ENCODE results near the gene KCTD20. TPM values are rescaled to one million over a fixed set of nuclear protein-coding genes. Genes with fewer than 3 reads are reported as not detected.
A peak's percentile ranks its signal among the peaks of the same experiment; 100 is the strongest.
"Not testable (repeated sequence)": the region's sequence is repeated elsewhere in the genome, so short reads cannot be mapped to it uniquely, and the experiment has no call there.

The KCTD20 gene
- total RNA-seq, 1 donor from 2014 or later, result 28.5 TPM

DNA sequence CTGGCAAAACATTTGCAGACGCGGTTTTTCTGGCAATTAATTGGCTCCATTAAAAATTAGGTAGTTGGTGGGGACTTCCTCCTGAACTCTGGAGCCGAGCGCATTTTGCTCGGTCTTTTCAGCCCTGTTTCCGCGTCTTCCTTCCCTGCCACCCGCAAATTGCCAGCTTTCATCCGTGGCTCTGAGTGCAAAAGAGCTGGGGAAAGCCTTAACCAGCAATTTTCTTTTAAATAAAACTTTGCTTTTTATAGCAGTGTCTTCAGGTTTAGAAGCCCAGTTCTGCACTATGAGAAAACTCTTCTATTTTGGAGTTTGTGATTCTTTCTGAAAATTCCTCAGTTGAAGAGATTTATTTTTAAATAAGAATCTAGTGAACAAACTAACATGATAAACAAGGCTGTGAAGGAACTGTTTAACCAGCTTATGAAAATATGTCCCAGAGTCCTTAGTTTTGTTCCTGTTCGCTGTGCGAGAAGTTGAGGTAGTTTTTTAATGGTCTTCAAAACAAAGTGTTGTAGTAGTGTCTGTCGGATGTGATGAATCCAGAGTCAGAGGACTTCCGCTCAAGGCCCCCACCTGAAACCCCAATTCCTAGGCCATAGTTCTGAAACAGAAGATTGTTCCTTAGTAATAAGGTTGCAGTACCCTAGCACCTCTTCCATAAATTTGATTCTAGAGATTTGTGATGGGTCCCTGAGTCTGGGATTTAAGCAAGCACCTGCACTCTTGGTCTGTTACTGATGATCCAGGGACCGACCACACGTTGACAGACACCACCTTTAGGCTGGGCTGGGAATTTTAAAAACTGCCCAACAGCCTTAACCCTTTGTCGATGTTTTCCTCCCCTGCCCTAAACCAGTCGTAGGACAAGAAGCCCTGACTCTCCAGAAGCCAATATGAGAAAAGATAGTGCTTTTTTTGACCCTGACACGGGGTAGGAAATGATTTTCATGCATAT is 950 bp downstream of the KCTD20 start:
- DNase-seq (ENCODE audit: low spot score) (no peak), ATAC-seq (peak; percentile 30)

DNA sequence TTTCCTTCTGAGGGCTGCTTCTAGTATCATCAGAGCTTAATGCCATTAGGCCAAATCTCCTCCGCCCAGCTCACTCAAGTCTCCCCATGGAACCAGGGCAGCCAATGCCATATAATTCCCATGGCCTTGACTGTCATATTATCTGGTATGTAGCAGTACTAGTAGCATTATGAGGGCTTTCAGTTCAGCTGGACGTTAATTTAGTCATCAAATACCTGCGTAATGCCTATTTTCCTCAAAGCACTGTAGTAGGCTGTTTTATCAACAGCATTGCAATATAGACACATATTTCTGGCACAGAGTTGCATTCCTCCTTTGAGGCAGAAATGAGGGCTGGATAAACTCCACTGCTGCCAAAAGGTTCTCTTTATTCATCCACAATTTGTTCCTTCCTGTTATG is 1.7 kb downstream of the KCTD20 start:
- ATAC-seq (no peak), DNase-seq (ENCODE audit: low spot score) (no peak)

DNA sequence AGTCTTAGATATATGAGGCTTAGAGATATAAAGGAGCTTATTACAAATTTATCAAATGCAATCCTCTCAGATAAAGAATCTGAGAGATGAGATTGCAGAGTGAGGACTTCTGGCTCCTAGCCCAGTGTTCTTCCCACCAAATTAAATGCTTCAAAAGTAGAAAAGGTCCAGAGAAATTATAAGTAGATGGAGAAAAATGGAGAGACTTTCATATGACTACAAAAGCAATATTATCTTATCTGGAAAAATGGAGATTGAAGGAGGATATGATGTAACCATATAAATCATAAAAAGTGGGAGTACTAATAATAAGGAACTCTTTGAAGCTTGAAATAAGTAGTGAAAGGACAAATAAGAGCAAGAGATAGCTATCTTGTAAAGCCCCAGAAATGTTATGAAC is 2.8 kb downstream of the KCTD20 start:
- no peak for ATAC-seq

DNA sequence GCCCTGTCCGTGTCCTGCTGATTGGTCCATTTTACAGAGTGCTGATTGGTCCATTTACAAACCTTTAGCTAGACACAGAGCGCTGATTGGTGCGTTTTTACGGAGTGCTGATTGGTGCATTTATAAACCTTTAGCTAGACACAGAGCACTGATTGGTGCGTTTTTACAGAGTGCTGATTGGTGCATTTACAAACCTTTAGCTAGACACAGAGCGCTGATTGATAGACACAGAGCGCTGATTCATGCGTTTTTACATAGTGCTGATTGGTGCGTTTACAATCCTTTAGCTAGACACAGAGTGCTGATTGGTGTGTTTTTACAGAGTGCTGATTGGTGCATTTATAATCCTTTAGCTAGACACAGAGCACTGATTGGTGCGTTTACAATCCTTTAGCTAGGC is 6.4 kb downstream of the KCTD20 start:
- ATAC-seq; DNase-seq (ENCODE audit: low spot score): not testable (repeated sequence)

More for the DNA sequence above, 2.8 kb downstream of the KCTD20 start:
- DNase-seq (ENCODE audit: low spot score), result no peak

DNA sequence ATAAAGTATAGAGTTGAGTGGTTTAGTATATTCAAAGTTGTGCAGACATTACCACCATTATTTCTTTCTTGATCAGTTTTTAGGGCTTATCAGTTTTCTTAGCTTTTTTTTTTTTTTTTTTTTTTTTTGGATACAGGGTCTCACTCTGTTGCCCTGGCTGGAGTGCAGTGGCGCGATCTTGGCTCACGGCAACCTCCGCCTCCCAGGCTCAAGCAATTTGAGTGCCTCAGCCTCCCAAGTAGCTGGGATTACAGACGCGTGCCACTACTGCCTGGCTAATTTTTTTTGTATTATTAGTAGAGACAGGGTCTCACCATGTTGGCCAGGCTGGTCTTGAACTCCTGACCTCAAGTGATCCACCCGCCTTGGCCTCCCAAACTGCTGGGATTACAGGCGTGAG is 10.1 kb downstream of the KCTD20 start:
- not testable (repeated sequence) for ATAC-seq; DNase-seq (ENCODE audit: low spot score)

DNA sequence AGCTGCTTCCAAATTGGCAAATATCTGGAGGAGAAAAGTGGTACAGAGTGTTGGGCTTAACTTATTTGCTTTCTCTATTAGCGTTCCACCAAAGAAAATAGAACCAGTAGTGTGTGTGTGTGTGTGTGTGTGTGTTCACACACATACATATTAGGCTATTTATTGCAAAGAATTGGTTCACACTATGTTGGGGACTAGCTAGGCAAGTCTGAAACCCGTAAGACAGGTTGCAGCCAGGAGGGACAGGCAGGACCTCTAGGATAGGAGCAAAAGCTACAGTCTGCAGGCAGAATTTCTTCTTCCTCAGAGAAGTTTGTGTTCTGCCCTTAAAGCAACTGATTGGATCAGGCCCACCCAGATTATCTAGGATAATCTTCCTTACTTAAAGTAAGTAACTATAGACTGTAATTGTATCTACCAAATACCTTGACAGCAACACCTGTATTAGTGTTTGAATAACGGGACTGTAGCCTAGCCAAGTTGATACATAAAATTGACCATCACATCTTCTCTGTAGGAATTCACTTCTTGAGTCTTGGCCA is 12.8 kb downstream of the KCTD20 start:
- DNase-seq (ENCODE audit: low spot score), result no peak
- ATAC-seq, result no peak

DNA sequence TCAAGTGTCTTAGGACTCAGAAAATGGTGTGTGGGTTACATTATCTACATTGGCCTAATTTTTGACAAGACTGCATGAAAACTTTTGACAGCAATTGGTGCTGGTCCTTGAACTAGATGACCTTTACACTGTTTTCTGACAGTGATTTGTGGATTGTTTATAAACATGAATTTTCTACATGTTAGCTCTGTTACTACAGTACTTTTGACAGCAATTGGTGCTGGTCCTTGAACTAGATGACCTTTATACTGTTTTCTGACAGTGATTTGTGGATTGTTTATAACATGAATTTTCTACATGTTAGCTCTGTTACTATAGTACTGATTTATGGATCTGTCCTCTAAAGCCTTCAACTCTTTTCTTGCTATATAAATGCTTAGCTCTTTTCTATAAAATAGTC is 16.7 kb downstream of the KCTD20 start:
- DNase-seq (ENCODE audit: low spot score), result no peak

DNA sequence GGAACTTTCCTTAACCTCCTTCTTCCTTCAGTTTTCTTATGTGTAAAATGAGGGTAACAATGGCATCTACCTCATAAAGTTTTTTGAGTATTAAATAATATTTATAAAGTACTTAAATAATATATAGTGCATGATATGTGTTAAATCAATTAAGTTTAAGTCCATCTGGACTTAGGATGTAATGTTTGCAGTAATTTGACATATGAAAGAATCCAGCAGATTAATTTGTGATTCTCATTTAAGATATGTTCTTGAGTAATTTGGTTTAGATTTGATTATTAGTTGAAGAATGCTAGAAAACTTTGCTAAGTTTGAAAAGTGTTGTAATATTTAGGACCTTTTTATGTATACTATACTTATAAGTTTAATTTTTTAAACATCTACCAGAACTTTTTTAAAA is 18.1 kb downstream of the KCTD20 start:
- DNase-seq (ENCODE audit: low spot score) (no peak), ATAC-seq (no peak)

More for the DNA sequence above, 16.7 kb downstream of the KCTD20 start:
- no peak for ATAC-seq

DNA sequence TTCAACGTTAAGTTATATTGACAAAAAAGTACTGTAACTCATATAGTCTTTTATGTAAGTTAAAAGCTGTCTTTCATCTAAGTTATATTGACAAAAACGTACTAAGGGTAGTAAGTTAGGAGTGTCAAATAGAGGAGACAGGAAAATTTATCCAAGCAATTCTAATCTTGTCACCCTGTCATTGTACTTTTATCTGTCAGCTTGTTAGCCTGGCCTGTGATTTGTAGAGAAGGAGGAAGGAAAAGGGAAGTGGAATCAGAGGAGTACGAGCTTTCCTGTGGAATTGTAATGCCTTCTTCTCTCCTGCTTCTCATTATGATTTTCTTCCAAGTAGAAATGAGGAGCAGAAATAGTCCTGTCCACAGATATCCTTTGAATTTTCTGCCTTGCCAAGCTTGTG is 18.8 kb downstream of the KCTD20 start:
- ATAC-seq (no peak), DNase-seq (ENCODE audit: low spot score) (no peak)

DNA sequence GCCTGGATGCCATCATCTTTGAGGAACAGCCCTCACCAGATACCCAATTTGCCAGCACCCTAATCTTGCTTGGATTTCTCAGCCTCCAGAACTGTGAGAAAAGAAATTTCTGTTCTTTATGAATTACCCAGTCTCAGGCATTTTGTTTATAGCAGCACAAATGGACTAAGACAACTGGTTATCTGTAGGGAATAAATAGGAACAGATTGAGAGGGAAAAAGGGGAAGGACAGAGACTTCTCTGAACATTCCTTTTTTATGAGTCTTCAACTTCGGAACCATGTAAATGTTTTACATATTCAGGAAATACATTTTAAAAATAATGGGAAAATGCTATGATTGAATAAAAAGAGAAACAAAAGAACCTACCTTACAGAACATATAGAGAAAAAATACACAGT is 20.9 kb downstream of the KCTD20 start:
- DNase-seq (ENCODE audit: low spot score), result no peak
- no peak for ATAC-seq

DNA sequence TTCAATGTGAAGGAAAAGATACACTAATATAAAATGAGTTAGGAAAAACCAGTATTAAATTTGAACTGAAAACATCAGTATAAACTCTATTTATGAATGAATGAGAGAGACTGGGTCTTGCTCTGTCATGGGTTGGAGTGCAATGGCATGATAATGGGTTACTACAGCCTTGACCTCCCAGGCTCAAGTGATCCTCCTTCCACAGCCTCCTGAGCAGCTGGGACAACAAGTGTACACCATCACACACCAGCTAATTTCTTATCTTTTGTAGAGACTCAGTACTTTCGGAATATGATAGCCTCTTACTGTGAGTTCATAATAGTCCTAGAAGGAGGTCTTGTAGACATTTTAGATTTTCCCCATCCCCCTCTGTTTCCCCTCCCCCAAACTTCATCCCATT is 21.4 kb downstream of the KCTD20 start:
- ATAC-seq (no peak), DNase-seq (ENCODE audit: low spot score) (no peak)

DNA sequence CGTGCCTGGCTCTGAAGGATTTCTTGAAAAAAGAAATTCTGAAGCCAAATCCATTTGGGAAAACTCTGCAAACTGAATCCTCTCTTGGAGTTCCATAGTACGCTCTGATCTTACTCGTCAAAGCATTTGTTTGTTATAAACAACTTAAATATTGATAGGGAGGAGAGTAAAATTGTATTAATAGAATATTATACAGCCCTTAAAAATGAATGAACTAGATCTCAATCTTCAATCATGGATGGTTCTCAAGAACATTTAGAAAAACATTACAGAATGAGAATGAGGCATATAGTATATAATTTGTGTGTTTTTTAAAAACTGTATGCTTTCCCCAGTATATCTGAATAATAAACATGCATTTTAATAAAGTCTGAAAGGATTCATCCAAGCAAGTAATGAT is 24.8 kb downstream of the KCTD20 start:
- DNase-seq (ENCODE audit: low spot score), result no peak
- ATAC-seq, result no peak

DNA sequence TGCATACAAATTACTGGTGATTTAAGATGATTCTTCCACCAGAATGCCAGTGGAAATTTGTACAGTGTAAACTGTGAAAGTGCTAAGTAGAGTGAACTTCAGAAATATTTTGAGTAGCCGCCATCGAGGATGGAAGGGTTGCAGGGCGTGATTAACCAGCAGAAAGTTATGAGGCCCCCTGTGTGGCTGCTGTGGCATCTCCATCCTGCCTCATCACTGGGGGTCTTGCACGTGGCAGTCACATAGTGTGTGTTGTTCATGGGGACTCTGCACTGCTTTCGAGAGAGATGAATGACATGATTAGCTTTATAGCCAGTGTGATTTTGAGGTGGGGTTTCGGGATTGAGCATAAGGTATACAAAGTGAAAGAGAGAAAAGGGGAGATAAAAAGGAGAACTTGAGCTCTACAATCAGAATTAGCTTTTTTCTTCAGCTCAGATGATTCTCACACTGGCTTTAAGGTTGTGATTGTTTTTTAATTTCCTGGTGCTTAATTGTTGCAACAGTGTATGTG is 26.4 kb downstream of the KCTD20 start:
- DNase-seq (ENCODE audit: low spot score) (no peak), ATAC-seq (no peak)

DNA sequence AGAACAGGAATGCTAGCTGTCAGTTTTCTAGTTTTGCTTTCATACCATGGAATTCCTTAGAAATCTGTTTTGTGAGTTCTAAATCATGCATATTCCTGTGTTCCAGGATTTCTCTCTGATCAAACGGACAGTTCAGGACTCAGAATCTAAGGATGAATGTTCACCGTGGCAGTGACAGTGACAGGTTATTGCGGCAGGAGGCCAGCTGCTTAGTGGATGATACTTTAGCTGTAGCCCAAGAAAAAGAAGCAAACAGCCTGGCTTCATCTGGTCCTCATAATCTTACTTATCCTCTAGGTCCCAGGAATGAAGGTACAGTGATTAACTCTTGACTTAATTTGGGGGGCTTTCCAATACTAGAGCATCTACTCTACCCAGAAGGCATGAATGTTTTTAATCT is 27.1 kb downstream of the KCTD20 start:
- ATAC-seq (no peak), DNase-seq (ENCODE audit: low spot score) (no peak)

DNA sequence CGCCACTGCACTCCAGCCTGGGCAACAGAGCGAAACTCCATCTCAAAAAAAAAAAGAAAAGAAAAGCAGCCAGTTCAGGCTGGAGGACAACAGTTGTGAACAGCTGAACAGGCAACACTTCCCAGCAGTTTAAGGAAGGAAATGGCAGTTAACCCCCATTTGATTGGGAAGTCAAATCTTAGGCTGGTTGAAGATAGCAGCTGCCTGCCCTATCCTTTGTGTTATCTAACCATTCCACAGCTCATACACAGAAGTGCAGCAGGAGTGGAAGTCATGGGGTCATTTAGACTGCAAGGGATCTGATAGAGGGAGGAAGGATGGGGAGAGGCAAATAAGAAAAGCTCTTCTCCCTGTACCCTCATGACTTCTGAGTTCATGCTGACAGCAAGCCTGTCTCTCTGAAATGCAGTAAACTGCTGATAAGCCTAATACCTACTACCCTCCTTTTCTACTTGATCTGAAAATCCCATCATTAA is 35.3 kb downstream of the KCTD20 start:
- ATAC-seq (peak; percentile 29), DNase-seq (ENCODE audit: low spot score) (no peak)

DNA sequence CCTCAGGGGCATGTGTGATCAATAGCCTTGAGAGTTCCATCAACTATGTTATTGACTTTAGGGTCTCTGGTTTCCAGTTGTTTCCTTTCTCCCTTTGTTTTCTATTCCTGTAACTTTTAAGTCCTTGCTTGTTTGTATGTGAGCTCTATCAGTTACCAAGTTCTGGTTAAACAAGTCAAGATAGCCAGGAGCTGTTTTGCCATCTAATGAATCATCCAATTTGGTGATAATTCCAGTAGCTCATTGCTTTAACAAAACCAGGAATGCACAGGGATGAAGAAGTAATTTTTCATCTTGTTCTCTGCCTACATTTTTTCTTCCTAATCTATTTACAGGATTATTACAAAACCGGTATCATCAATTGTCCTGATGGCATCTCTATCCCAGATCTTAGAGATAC is 36.5 kb downstream of the KCTD20 start:
- DNase-seq (ENCODE audit: low spot score), result no peak
- no peak for ATAC-seq

DNA sequence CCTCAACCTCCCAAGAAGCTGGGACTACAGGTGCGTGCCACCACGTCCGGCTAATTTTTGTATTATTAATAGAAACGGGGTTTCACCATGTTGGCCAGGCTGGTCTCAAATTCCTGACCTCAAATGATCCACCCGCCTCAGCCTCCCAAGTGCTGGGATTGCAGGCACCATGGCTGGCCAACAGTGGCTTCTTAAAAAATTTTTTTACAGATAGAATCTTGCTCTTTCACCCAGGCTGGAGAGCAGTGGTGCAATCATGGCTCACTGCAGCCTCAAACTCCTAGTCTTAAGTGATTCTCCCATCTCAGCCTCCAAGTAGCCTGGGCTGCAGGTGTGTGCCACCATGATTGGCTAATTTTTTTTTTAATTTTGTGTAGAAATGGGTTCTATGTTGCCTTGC is 40.5 kb downstream of the KCTD20 start:
- not testable (repeated sequence) for DNase-seq (ENCODE audit: low spot score); ATAC-seq

DNA sequence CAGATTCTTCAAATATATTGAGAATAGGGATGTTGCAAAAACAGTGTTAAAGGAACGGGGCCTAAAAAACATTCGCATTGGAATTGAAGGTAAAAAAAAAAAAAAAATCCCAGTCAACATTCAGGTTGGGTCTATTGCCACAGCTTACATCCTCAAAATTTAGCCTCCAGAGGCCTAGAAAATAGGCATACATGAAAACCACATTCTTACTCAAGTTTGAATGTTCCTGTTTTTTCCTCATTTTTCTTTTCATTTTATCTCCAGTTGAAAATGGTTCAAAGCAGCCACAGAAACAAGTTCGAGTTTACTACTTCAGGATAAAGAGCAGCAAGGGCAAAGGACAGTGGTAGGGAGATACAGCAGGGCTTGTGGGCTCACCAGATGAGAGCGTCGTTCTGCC is 41.9 kb downstream of the KCTD20 start:
- DNase-seq (ENCODE audit: low spot score) (no peak), ATAC-seq (no peak)

DNA sequence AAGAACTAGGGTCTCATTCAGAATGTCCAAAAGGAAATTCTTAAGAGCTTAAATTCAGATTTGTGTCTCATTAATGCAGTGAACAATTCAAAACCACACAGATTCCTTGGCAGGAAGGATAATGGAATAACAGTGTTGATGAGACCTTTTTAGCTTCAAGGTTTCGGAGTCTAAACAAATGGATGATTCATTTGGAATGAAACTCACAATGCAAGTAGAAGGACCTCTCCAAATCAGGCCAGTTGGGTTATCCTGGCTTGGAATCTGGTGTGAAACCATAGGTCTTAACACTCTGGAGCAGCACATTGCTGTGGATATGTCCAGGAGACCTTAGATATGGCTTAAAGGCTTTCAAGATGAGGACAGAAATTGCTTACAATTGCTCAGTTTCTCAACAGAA is 44.9 kb downstream of the KCTD20 start:
- DNase-seq (ENCODE audit: low spot score) (no peak), ATAC-seq (no peak)

DNA sequence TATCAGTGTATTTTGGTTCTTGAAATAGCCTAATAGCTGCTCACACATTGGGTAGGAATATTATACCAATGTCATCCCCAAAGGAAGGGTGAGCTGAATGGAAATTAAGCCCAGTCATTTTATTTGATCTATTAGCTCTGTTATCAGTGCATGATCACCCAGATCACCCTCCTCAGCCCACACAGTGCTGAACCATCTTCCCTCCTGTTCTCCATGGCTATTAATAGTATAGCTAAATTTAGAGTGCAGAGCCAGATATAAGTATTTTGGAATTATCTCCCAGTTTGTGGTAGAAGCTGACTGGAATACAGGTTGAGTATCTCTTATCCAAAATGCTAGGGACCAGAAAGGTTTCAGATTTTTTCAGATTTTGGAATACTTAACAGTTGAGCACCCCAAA is 45.4 kb downstream of the KCTD20 start:
- ATAC-seq (no peak), DNase-seq (ENCODE audit: low spot score) (no peak)

DNA sequence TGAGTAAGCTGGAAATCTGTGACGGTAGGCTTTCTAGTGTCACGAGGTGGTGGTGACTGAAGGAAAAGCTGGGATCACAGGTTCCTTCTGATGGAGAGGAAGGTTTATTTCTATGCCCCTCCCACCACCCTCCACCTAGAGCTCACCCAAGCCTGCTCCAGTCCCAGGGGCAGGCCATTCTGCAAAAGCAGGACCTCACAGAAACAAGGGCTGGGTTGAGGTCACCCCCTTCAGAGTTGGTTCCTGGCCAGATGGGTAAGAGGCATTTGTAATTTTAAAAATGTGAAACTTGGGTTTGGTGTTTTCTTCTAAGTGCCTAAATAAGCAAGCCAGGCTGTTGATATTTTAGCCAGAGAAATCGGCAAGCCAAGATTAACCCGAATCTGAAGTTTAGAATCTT is 46.6 kb downstream of the KCTD20 start:
- ATAC-seq (no peak), DNase-seq (ENCODE audit: low spot score) (no peak)

DNA sequence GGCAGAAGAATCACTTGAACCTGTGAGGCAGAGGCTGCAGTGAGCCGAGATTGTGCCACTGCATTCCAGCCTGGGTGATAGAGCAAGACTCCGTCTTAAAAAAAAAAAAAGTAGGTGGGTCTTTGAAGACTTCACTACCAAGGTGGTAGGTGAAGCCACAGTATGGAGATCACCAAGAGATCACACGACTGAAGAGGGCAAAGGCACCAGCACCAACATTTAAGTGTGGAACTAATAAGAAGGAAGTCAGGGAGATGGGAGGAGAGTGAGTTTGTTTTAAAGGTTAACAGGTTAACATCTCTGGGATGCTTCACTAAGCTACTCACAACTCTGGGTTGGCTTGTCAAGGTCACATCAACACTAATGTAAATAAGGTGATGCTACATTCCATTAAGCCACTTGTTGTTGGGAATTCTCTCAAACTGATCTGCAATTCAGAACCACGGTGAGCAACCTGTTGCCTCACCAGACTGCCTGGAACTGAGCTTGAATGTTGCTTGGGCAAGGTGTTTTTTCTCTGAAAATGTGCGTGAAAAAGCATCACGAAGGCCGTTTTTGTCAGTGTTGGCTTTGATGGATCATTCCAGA is 48.7 kb downstream of the KCTD20 start:
- DNase-seq (ENCODE audit: low spot score), result no peak
- ATAC-seq, result no peak

Measured in left lobe of liver (tissue), 2 donors.